Activated CD4-positive, alpha-beta T cell treated with anti-CD3 and anti-CD28 coated beads, Interleukin-2, amount 50 U/mL, for 16 hours (primary cell): ENCODE measurements around the gene XPR1.
"Not testable (repeated sequence)": the region's sequence is repeated elsewhere in the genome, so short reads cannot be mapped to it uniquely, and the experiment has no call there.

Experiments
- DNase-seq: peaks from one replicate; pipeline ENCODE4 v3.0.0-alpha.2; 2020

Gene XPR1

DNA sequence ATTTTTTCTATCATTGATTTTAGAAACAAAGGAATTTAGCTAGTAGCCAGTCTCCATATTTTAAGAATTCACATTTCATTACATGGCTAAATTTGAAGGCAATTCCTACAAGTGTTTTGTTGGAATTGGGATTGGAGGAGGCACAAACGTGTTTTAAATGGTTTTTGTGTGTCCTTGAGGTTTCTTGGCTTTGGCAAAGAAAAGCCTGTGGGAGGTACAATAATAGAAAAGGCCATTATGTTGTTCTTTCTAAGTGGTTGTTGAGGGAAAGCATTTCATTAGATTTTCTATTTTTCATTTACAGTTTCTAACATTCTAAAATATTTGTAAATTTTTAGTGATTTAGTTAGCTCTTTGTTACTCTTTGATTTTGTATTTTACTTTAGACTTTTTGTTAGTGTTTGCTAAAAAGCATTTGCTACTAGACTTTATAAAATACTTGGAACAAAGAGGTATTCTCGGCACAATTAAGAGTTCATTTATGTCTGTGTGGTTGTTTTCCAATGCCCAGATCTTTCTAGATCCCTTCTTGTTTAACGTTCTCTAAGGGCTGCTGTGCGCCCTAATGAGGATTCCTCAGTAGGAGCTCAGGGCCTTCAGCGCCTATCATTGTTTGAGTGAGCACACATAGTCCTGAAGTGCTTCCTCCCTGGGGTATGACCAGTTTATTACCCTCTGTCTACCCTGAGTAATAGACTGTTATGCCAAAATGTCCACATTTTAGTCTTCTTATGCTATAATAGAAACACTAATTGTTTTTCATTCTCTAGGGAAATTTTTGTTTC lies 210.9 kb downstream of the XPR1 start:
- no peak for DNase-seq

DNA sequence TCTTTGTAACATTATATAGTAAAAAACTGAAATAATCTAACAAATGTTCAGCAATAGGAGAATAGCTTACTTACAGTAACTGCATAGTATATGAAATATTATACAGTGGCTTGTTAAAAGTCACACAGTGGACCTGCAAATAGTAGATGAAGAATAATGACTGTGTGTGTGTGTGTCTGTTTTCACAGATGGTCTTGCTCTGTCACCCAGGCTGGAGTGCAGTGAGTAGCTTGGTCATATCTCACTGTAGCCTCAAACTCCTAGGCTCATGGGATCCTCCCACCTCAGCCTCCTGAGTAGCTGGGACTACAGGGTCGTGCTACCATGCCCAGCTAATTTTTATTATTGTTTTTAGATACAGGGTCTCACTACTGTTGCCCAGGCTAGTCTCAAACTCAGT lies 213.5 kb downstream of the XPR1 start:
- DNase-seq = no peak

DNA sequence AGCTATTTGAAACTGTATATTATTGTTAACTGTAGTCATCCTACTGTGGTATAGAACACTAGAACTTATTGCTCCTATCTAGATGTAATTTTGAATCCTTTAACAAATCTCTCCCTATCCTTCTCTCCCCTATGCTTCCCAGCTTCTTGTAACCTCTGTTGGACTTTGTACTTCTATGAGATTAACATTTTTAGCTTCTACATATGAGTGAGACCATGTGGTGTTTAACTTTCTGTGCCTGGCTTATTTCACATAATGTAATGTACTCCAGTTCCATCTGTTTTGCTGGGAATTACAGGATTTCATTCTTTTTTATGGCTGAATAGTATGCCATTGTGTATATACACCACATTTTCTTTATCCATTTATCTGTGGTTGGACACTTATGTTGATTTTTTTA lies 216.4 kb downstream of the XPR1 start:
- no peak for DNase-seq

DNA sequence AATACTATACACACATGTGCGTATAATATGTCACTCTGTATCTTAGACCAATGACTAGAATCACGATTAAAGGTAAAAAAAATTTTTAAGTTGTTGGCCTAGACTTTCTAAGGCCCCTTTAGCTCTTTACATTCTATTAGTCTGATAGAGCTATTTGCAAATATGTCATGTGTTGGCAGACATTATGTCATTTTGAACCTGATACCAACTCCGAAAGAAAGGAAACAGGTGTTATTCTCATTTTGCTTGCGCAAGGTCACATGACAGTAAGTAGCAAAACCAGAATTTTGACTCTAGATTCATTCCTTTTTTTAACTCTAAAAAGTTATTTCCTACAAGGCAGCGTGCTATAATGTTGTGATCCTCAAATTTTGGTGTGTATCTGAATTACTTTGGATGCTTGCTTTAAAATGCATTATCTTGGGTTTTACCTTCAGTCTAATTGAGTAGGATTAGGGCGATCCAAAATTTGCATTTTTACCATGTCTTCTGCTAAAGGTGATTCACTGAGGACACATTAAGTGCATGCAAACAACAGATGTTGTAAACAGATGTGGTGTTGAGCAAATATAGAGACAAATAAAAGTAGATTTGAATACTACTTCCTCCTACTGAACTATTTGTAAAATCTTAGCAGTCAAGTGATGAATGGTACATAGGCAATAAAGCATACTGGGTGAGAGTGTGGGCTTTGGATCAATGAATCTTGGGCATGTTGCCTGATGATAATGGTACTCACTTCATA lies 217.4 kb downstream of the XPR1 start:
- DNase-seq = no peak

DNA sequence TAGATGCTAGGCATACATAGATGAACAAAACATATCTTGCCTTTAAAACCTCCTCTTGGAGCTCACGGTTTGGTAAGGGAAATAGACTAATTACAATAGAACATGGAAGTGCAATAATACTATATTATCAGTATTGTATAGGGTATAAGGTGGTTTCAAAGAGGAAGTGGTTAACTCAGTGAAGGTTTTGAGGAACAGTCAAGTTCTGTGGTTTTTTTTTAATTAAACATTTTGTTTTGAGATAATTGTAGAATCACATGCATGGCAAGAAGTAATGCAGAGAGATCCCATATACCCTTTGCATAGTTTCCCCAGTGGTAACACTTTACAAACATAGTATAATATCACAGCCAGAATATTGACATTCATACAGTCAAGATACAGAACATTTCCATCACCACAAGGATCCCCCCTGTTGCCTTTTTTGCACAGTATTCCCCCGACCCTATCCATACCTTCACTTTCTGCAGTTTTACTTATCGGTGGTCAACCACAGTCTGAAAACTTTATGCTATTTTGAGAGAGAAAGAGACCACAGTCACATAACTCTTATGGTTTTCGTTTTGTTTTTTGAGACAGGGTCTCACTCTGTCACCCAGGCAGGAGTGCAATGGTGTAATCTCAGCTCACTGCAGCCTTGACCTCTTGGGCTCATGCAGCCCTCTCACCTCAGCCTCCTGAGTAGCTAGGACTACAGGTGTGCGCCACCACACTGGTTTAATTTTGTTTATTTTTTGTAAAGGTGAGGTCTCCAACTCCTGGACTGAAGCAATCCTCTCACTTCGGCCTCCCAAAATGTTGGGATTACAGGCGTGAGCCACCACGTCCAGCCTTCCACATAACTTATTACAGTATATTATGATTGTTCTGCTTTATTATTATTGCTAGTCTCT lies 220.4 kb downstream of the XPR1 start:
- DNase-seq = no peak

DNA sequence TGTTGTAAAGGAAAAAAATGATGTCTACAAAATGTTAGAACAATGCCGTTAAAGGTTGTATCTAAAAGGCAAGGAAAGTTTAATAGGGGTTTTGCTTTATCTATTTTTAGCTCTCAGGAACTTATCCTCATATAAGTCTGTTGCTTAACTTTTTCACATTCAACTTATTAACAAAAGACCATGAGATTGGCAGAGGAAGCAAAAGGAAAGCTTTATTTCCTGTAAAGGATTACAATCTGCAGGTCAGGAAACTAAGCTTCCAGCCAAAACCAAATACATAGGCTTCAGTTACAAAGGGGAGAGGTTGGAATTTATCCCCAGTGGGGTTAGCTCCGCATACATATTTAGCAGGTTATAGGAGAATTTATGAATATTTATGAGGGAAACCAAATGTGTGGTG lies 222.2 kb downstream of the XPR1 start:
- DNase-seq = no peak

DNA sequence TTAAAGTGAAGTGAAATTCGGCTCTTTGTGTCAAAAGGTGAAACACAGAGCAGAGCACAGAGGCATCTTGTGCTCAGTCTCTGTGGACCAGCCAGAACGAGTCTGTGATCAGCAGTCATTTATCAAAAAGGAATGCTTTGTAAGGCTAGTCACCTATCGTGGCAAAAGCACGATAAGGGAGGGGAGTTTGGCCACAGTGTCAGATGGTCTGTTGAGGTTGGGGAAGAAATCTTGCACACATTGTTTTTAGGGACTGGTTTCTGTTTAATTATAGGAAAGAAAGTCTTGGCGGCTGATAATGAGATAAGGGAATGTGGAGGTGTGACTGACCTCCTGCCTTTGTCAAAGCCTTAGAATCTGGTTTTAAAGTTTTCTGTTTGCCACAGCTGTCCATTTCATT lies 222.6 kb downstream of the XPR1 start:
- DNase-seq = no peak

DNA sequence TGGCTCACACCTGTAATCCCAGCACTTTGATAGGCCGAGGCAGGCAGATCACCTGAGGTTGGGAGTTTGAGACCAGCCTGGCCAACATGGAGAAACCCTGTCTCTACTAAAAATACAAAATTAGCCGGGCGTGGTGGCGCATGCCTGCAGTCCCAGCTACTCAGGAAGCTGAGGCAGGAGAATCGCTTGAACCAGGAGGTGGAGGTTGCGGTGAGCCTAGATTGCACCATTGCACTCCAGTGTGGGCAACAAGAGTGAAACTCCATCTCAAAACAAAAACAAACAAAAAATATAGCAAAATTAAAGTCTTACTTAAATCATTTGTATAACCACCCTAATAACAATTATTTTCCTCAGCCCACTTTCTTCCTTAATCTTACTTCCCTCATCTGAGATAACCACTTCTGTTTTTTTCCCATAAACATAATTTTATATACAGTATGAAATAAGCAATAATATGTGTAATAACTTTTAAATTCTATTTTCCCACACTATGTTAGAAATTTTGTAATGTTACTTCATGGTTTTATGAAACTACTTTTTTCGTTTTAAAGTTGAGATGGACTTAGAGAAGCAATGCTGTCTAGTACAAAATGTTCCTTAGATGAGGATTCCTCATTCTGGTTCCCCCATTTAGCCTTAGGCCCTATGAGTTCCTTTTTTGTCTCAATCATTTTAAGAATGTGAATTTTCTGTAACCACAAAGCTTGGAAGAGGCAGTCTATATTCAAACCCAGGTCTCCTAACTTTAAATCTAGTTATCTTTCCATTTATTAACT lies 226.3 kb downstream of the XPR1 start:
- DNase-seq = not testable (repeated sequence)

DNA sequence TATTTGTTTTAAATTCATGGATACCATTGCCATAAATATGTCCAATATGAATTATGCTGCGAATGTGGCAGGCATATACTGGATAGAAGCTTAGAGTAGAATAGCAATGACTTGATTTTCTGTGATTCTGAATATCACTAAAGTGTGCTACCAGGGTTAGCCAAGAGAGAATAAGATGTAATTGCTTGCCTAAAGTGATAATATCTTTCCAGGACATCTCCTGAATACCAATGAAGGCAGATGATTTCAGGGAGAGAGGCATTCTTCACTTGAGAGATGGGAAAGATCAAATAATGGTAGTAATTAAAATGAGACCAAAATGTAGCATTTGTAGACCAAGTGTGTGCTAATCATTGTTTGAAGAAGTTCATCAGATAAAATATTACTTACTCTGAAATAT lies 227.5 kb downstream of the XPR1 start:
- DNase-seq = no peak

DNA sequence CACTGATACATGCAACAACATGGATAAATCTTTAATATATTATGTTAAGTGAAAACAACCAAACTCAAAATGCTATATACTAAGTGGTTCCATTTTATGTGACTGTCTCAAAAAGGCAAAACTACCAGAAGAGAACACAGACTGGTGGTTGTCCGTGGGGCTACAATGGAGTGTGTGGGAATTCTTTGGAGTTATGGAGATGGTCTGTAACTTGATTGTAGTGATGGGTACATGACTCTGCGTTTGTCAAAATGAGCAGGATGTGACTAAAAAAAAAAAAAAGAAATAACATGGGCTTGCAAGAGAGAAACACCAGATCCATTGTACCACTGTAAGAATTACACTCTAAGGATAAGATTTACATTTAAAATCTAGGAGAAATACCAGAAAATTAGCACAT lies 228.7 kb downstream of the XPR1 start:
- DNase-seq = no peak

DNA sequence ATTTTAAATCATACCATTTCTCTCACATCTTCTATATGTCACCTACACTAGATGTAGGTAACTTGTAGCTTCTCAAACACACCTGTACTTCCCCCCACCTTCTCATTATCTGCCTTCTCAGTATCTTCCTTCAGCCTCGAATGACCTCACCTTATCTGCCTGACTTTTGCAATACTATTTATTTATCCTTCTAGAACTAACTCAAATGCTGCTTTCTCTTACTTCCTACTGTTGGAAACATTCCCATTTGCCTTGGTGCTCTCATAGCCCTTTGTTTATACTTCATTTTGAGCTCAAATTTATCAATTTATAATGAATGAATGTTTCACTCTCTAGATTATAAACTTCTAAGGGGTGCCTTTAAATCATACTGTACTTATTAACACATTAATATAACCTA lies 230.5 kb downstream of the XPR1 start:
- no peak for DNase-seq

DNA sequence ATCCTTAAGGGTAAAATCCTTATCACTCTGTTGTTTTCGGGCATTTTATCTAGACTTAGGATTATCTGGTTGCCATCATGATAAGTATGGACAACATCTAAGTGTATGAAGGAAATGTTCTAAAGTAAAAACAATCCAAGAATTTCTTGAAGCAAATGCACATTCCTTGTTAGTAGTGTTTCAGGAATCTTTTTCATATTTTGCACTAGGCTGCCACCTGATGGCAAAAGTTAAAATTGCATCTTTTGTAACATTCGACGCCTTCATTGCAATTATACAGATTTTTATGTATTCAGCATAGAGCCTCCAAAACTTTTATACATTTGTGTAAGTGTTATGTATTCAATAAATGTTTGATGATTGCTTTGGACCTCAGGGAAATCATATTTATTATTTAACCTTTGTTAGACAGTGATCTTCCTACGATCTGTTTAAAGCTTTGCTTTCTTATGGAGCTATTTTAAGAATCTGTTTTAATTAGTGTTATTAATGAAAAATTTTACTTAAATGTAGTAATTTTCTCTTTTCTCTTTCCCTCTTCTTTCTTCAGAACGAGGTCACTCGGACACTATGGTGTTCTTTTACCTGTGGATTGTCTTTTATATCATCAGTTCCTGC lies 231.4 kb downstream of the XPR1 start:
- peak; percentile 31 for DNase-seq

DNA sequence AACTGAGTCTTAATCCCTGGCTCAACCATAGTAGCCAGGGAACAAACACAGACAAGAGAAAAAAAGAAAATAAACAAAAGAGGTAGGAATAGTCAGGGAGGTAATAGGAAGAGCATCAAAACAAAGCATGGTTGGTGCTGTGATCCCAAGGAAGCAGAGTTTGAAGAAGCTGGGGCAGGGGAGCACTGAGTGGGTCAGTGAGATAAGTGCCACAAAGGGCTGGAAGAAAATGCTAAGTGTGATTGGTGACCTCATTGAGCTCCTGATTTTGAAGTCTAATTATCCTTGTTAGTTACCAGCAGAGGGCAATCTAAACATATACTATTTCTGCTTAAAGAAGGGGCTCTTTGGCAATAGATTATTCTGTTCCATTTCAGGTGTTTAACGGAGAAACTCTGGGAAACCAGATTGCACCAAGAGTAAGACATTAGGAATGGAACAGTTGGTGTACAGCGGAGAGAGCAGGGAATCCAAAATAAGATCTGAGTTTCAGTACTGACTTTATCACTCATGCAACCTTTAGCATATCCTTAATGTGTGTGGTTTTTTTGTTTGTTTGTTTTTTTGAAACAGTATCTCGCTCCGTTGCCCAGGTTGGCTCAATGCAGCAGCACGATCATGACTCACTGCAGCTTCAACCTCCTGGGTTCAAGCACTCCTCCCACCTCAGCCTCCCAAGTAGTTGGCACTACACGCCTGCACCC lies 250.1 kb downstream of the XPR1 start:
- DNase-seq = peak; percentile 44

DNA sequence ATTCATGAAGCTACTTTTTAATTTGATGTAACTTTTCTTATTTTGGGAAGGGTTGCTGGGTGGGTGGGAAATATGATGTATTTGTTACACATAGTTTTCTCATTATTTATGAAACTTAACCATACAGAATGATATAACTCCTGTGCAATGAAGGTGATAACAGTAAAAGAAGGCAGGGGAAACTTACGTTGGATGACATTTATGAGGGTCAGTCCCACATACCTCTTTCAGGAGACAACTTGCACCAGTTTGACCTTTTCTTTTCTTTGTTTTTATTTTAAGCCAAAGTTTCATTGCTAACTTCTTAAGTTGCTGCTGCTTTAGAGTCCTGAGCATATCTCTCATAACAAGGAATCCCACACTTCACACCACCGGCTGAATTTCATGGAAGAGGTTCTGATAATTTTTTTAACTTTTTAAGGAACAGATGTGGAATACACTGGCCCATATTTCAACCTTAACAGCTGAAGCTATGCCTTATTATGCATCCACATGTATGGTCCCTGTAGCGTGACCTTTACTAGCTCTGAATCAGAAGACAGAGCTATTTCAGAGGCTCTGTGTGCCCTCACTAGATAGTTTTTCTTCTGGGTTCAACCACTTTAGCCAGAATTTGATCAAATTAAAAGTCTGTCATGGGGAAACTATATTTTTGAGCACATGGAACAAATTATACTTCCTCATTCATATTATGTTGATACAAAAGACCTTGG lies 252.9 kb downstream of the XPR1 start:
- DNase-seq = no peak

DNA sequence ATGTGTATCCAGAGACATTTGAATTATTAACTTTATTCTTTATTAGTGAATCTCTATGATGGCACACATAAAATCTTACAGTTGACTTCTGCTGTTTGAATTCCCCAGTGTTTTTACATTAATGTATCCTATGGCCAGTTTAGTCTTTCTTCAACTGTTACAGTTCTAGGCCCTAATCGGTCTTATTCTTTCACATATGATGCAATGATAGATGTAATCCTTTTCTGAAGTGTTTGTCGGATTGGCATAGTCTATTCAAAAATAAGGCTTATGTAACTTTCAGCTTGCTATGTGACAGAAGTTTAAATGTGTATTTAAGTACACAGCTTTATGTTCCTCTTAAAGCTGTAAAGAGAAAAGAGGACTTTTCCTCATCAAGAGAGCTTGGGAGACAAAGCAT lies 254.5 kb downstream of the XPR1 start:
- no peak for DNase-seq

DNA sequence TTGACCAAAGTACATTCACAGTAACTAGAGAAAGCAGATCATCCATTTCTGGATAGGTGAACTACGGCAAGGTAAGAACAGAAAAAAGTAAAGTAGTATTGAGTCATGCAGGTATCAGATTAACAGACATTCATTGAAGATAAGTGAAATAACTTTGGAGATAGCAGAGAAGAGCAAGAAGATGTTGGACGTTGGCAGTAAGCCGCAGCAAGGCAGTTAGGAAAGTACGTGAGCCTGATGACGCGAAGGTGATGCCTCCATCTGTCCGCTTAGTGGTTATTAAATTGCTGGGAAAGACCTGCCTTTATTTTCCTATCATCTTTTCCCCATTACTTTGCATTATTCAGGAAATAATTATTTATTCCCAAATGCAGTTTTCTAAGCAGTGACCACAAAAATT lies 256.0 kb downstream of the XPR1 start:
- no peak for DNase-seq

DNA sequence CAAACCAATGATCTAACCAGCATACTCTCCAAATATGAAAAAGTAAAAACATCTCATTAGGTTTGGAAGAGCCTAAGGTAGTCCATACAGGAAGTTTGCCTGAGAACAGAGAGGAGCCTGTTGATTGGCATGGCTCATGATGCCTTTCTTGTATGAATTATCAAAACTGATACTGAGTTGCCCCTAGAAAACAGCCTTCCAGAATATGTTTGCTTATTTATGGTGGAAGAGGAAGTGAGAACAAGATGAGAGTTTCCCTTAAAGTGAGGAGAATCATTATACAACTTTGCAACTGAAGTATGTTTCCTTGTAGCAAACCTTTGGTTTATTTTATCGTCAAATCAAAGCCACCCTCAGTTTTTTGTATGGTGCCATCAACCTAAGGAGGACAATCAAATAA lies 257.0 kb downstream of the XPR1 start:
- DNase-seq = no peak

DNA sequence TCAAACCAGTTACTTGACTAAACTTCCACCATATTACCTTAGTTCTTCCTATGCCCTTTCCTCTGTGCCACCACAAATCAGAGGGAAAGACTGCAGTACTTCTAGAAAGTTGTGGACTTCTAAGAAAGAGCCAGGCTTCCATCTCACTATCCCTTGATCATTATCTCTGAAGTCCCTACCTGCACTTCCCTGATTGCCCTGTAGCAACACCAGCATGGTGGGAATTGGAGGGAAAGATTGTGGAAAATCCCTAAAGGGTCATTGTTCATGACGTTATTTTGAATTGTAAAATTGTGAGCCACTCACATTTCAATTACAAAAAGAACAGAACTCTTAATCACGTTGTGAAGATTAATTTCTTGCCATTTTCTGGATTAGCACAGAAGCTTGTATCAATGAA lies 257.5 kb downstream of the XPR1 start:
- no peak for DNase-seq

DNA sequence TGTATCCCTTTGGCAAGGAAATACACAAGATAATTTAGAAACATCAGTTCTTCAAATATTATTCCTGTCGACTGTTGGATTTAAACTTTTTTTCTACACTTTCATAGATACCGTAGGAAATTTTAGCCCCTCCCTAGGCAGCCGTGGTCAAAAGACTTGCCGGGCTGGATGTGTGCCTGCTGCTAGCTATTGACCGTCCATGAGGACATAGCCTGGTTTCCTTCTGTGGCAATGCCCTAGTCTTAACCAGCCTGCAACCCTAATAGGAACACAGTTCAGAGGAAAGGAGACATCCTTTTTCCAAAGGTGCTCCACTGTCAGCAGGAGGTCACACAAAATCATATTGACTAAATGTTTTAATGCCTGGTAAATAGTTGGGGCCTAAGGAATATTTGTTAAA lies 260.4 kb downstream of the XPR1 start:
- DNase-seq = no peak

DNA sequence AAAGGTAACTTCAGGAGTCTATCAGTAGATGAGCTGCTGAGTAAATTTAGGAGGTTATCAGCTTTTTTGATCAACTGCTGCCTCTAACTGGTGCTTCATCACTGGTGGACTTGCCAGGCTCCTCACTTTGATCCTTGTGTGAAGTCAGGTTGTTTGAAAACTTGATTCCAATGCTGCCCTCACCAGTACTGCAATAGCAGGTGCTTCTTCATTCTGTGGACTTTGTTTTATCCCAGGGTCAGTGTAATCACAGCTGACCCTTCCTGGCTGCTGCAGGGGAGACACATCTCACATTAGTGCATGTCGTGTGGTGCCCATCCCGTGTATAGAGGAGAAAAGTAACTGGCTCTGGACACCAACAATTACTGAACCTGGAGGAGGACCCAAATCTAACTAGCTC lies 260.9 kb downstream of the XPR1 start:
- DNase-seq = no peak

DNA sequence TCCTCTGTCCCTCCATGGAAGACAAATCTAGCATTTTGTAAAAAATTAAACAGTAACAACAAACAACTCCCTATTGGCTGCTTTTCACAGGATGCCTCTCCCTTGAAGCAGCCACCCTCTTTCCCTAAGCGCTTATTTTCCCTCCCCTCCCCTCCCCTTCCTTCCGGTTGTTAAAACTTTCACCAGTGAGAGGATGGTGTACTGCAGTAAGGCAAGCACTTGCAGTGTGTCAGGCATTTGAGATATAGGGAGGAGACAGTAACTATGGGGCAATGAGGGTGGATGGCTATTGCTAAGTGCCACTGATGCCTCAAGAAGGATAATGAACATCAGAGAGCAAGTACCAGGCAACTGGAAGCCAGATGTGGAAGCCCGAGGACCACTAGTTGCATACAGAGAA lies 261.8 kb downstream of the XPR1 start:
- DNase-seq = no peak
